ENCODE results near the gene ITPKB. TPM values are rescaled to one million over a fixed set of nuclear protein-coding genes. Genes with fewer than 3 reads are reported as not detected.
"Not testable (repeated sequence)": the region's sequence is repeated elsewhere in the genome, so short reads cannot be mapped to it uniquely, and the experiment has no call there.

ITPKB gene
- total RNA-seq, 1 donor: 7.5 TPM

GRCh38 chr1:226761322-226761721 is 22.2 kb upstream of the ITPKB start:
- TF ChIP-seq, protein P1, sequence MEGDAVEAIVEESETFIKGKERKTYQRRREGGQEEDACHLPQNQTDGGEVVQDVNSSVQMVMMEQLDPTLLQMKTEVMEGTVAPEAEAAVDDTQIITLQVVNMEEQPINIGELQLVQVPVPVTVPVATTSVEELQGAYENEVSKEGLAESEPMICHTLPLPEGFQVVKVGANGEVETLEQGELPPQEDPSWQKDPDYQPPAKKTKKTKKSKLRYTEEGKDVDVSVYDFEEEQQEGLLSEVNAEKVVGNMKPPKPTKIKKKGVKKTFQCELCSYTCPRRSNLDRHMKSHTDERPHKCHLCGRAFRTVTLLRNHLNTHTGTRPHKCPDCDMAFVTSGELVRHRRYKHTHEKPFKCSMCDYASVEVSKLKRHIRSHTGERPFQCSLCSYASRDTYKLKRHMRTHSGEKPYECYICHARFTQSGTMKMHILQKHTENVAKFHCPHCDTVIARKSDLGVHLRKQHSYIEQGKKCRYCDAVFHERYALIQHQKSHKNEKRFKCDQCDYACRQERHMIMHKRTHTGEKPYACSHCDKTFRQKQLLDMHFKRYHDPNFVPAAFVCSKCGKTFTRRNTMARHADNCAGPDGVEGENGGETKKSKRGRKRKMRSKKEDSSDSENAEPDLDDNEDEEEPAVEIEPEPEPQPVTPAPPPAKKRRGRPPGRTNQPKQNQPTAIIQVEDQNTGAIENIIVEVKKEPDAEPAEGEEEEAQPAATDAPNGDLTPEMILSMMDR (IDR thresholded peaks at IDR 0.05; ENCODE audit: insufficient read depth, low read length): no peak
- DNase-seq (ENCODE audit: low read depth): no peak
- no peak overlapping the region for H3K4me3 ChIP-seq (ENCODE audit: low read depth, low read length)

DNA sequence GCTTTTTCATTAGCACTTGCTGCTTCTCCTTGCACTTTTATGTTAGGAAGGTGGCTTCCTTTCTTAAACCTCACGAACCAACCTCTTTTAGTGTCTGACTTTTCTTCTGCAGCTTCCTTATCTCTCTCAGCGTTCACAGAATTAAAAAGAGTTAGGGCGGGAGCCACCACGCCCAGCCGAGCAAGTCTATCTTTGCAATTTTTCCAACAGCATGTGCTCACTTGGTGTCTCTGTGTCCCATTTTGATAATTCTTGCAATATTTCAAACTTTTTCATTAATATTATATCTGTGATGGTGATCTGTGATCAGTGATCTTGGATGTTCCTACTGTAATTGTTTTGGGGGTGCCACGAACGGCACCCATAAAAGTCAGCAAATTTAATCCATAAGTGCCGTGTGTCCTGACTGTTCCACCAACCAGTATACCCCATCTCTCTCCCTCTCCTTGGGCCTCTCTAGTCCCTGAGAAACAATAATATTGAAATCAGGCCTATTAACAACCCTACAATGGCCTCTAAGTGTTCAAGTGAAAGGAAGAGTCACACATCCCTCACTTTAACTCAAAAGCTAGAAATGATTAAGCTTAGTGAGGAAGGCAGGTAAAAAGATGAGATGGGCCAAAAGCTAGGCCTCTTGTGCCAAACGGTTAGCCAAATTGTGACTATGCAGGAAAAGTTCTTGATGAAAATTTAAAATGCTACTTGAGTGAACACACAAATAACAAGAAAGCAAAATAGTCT is 15.9 kb upstream of the ITPKB start:
- TF ChIP-seq, protein P1 (IDR thresholded peaks at IDR 0.05; ENCODE audit: insufficient read depth, low read length): no peak

DNA sequence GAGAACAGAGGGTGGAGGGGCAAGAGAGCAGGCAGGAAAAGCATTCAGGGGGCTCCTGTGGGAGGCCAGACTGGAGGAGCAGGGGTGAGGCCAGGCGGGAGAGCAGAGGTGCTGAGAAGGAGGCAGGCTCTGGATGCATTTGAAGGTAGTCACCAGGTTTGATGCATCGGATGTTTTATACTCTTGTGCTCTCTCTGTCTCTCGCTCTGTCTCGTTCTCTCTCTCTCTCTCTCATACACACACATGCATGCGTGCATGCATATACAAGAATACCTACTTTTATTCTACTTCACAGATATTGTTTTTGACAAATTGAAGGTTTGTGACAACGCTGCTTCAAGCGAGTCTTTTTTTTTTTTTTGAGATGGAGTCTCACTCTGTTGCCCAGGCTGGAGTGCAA is 15.0 kb upstream of the ITPKB start:
- no peak for DNase-seq (ENCODE audit: low read depth)
- TF ChIP-seq, protein P1 (IDR thresholded peaks at IDR 0.05; ENCODE audit: insufficient read depth, low read length): no peak
- H3K4me3 ChIP-seq (ENCODE audit: low read depth, low read length): no peak overlapping the region

More for the DNA sequence above, 15.9 kb upstream of the ITPKB start:
- H3K4me3 ChIP-seq (ENCODE audit: low read depth, low read length): no peak overlapping the region
- no peak for DNase-seq (ENCODE audit: low read depth)

DNA sequence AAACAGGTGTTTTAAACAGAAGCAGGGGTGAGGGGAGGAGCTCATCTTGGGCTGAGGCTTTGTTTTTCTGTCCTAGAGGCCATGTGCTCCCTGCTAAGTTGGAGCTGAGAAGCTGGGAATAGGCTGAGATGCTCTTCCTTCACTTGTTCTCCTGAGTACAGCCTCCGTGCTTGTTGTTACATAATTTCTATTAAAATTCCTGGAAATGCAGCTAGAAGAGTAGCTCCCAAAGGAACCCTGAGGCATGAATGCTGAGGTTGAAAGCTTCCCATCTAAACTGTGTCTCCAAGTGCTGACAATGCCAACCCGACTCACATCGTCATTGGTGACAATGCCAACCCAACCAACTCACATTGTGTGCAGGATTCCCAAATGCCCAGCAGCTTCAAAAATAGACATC is 12.6 kb upstream of the ITPKB start:
- no peak overlapping the region for H3K4me3 ChIP-seq (ENCODE audit: low read depth, low read length)
- DNase-seq (ENCODE audit: low read depth): no peak
- TF ChIP-seq, protein P1 (IDR thresholded peaks at IDR 0.05; ENCODE audit: insufficient read depth, low read length): no peak

GRCh38 chr1:226751214-226751613 is 12.1 kb upstream of the ITPKB start:
- no peak overlapping the region for H3K4me3 ChIP-seq (ENCODE audit: low read depth, low read length)
- TF ChIP-seq, protein P1 (IDR thresholded peaks at IDR 0.05; ENCODE audit: insufficient read depth, low read length): no peak
- no peak for DNase-seq (ENCODE audit: low read depth)

DNA sequence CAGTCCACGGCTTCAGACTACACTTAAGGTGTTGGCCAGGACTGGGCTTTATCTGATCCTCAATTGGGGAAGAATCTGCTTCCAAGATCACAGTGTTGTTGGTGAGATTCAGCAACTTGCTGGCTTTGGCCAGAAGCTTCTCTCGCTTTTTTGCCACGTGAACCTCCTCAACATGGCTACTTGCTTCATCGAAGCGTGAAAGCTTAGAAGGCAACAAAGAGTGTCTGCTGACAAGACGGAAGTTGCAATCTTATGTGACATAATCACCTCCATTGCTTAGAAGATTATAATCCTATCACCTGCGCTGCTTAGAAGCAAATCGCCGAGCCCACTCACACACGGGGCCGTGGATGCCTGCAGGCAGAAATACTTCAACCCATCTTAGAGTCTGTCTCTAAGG is 10.4 kb upstream of the ITPKB start:
- no peak for DNase-seq (ENCODE audit: low read depth)
- TF ChIP-seq, protein P1 (IDR thresholded peaks at IDR 0.05; ENCODE audit: insufficient read depth, low read length): no peak
- no peak overlapping the region for H3K4me3 ChIP-seq (ENCODE audit: low read depth, low read length)

DNA sequence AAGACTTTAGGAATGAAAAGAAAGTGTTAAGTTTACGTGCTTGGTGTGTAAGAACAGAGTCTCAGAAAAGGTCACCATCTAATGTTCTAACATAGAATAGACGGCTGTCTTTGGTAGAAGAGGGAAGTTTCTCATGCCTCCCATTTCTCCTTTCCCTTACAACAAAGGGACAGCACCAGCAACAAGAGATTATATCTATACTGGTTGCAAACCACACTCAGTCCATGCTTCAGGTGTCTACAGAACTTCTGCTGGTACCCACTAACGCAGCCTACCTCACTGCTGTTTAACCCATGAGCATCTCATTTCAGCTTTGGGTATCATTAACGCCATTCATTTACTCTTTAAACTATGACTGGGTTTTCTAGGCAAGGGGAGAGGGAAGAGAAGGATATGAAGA is 9.2 kb upstream of the ITPKB start:
- TF ChIP-seq, protein P1 (IDR thresholded peaks at IDR 0.05; ENCODE audit: insufficient read depth, low read length): no peak
- H3K4me3 ChIP-seq (ENCODE audit: low read depth, low read length): no peak overlapping the region
- no peak for DNase-seq (ENCODE audit: low read depth)

GRCh38 chr1:226747519-226748263 is 8.6 kb upstream of the ITPKB start:
- H3K4me3 ChIP-seq (ENCODE audit: low read depth, low read length); DNase-seq (ENCODE audit: low read depth): not testable (repeated sequence)

Data from fibroblast of the aortic adventitia (primary cell).